Measurements from ENCODE around the gene SCUBE1. TPM values are rescaled to one million over a fixed set of nuclear protein-coding genes. Genes with fewer than 3 reads are reported as not detected.

SCUBE1 gene
- total RNA-seq, 4 donors from 2014 or later = 81.3 to 214 (median 141) TPM

GRCh38 chr22:43241138-43241597 lies 102.0 kb downstream of the SCUBE1 start:
- Histone ChIP-seq H3K9me3 (no peaks in the 10 kb centered on the region), H3K27ac (no peak overlapping the region), H3K36me3 (no peaks in the 10 kb centered on the region), H3K27me3 (no peaks in the 10 kb centered on the region), H3K4me3 (no peak overlapping the region), H3K4me1 (peaks cover 0 to 26% (median 0%) of the 10 kb centered on the region in 4 donors)
- DNase-seq (ENCODE audit: low spot score in 2 of 2) = no peak
- WGBS, 2 donors = 50 to 73% methylated on average over 8 to 12 of the region's 15 CpGs
- TF ChIP-seq EP300 (IDR thresholded peaks at IDR 0.05) = no peak

GRCh38 chr22:43240614-43241013 lies 102.6 kb downstream of the SCUBE1 start:
- no peaks in the 10 kb centered on the region for H3K36me3 ChIP-seq
- TF ChIP-seq CTCF (IDR thresholded peaks at IDR 0.05) = no peak
- no peak for TF ChIP-seq POLR2A (IDR thresholded peaks at IDR 0.05)
- TF ChIP-seq EP300 (IDR thresholded peaks at IDR 0.05) = no peak
- no peaks in the 10 kb centered on the region for H3K27me3 ChIP-seq
- H3K4me1 ChIP-seq = peaks cover 0 to 26% (median 0%) of the 10 kb centered on the region in 4 donors
- no peaks in the 10 kb centered on the region for H3K9me3 ChIP-seq
- H3K27ac ChIP-seq = no peak overlapping the region
- 78 to 90% methylated on average over 3 to 7 of the region's 7 CpGs for WGBS, 2 donors
- DNase-seq (ENCODE audit: low spot score in 2 of 2) = no peak
- no peak overlapping the region for H3K4me3 ChIP-seq

- H3K4me1 ChIP-seq = peaks cover 0 to 26% (median 0%) of the 10 kb centered on the region in 4 donors
Observed at GRCh38 chr22:43239956-43240355, 103.2 kb downstream of the SCUBE1 start.

GRCh38 chr22:43239193-43239780 lies 103.9 kb downstream of the SCUBE1 start:
- H3K4me3 ChIP-seq = no peak overlapping the region
- H3K27me3 ChIP-seq = no peaks in the 10 kb centered on the region
- H3K27ac ChIP-seq = peak overlapping the region in 1 of 4 donors; percentile 24
- no peaks in the 10 kb centered on the region for H3K36me3 ChIP-seq
- 40 to 44% methylated on average over 7 of the region's 7 CpGs for WGBS, 2 donors
- peaks cover 0 to 26% (median 0%) of the 10 kb centered on the region in 4 donors for H3K4me1 ChIP-seq
- H3K9me3 ChIP-seq = no peaks in the 10 kb centered on the region
- no peak for TF ChIP-seq CTCF (IDR thresholded peaks at IDR 0.05)
- no peak for TF ChIP-seq POLR2A (IDR thresholded peaks at IDR 0.05)
- TF ChIP-seq EP300 (IDR thresholded peaks at IDR 0.05) = no peak
- no peak for DNase-seq (ENCODE audit: low spot score in 2 of 2)

More at GRCh38 chr22:43239956-43240355, 103.2 kb downstream of the SCUBE1 start:
- Histone ChIP-seq H3K4me3 (no peak overlapping the region), H3K36me3 (no peaks in the 10 kb centered on the region), H3K27ac (no peak overlapping the region), H3K9me3 (no peaks in the 10 kb centered on the region), H3K27me3 (no peaks in the 10 kb centered on the region)
- DNase-seq (ENCODE audit: low spot score in 2 of 2) = no peak
- 74 to 92% methylated on average over 6 to 9 of the region's 9 CpGs for WGBS, 2 donors
- TF ChIP-seq POLR2A (IDR thresholded peaks at IDR 0.05) = no peak
- TF ChIP-seq EP300 (IDR thresholded peaks at IDR 0.05) = no peak
- no peak for TF ChIP-seq CTCF (IDR thresholded peaks at IDR 0.05)

GRCh38 chr22:43238526-43239006 lies 104.6 kb downstream of the SCUBE1 start:
- Histone ChIP-seq H3K27me3 (no peaks in the 10 kb centered on the region), H3K4me1 (peaks cover 0 to 26% (median 0%) of the 10 kb centered on the region in 4 donors), H3K36me3 (no peaks in the 10 kb centered on the region), H3K9me3 (no peaks in the 10 kb centered on the region), H3K27ac (peak overlapping the region in 2 of 4 donors; percentile 40 to 42), H3K4me3 (no peak overlapping the region)
- TF ChIP-seq POLR2A (IDR thresholded peaks at IDR 0.05) (no peak), CTCF (IDR thresholded peaks at IDR 0.05) (no peak), EP300 (IDR thresholded peaks at IDR 0.05) (peak in 1 of 2 donors; percentile 20)
- no peak for DNase-seq (ENCODE audit: low spot score in 2 of 2)
- WGBS, 2 donors = 45 to 53% methylated on average over 19 of the region's 19 CpGs
